Astrocyte (in vitro differentiated cells and primary cell): ENCODE results near the gene NPLOC4. TPM values are rescaled to one million over a fixed set of nuclear protein-coding genes. Genes with fewer than 3 reads are reported as not detected.

Source experiments
- DNase-seq: peaks from one replicate; pipeline ENCODE4 v3.0.0-alpha.2; 2010; ENCODE audit warnings: low read depth
- FAIRE-seq: peaks from 2 replicates; lab custom pipeline; 2011; peaks lifted over from hg19 to GRCh38; lab: Jason Lieb, UNC
- H2AFZ ChIP-seq: 2 replicates; pipeline ENCODE4 v1.6.0; 2012; ENCODE audit warnings: low read depth, low read length, inconsistent platforms
- H3K27ac ChIP-seq: 2 replicates; pipeline ENCODE4 v1.5.1; 2011; ENCODE audit warnings: low read depth, low read length, inconsistent platforms
- H3K27me3 ChIP-seq: 2 replicates; pipeline ENCODE4 v1.6.0; 2011; ENCODE audit warnings: low read length, inconsistent platforms; ENCODE audit not compliant: insufficient read depth
- H3K36me3 ChIP-seq: 2 replicates; pipeline ENCODE4 v1.5.1; 2011; ENCODE audit warnings: low read length, inconsistent platforms; ENCODE audit not compliant: insufficient read depth
- H3K4me1 ChIP-seq: 2 replicates; pipeline ENCODE4 v1.5.1; 2011; ENCODE audit warnings: low read length, inconsistent platforms; ENCODE audit not compliant: insufficient read depth
- H3K4me2 ChIP-seq: 2 replicates; pipeline ENCODE4 v1.6.0; 2012; ENCODE audit warnings: low read length, inconsistent platforms
- H3K4me3 ChIP-seq: 2 replicates; pipeline ENCODE4 v1.5.1; 2011; ENCODE audit warnings: low read depth, mild to moderate bottlenecking, low read length, inconsistent platforms; ENCODE audit not compliant: insufficient read depth
- H3K79me2 ChIP-seq: 2 replicates; pipeline ENCODE4 v1.6.0; 2012; ENCODE audit warnings: mild to moderate bottlenecking, low read length, inconsistent platforms; ENCODE audit not compliant: insufficient read depth
- H3K9ac ChIP-seq: 2 replicates; pipeline ENCODE4 v1.6.0; 2012; ENCODE audit warnings: mild to moderate bottlenecking, low read length, inconsistent platforms
- H3K9me3 ChIP-seq: 2 replicates; pipeline ENCODE4 v1.5.1; 2012; ENCODE audit warnings: low read depth, mild to moderate bottlenecking, low read length, inconsistent platforms; ENCODE audit not compliant: insufficient read depth
- H4K20me1 ChIP-seq: 2 replicates; pipeline ENCODE4 v1.6.0; 2012; ENCODE audit warnings: low read length, inconsistent platforms; ENCODE audit not compliant: insufficient read depth
- H3K27ac Mint-ChIP-seq: one replicate; pipeline ENCODE4 v1.8.0; 2021; ENCODE audit warnings: mild to moderate bottlenecking, mixed read lengths; ENCODE audit not compliant: unreplicated experiment
- H3K27me3 Mint-ChIP-seq: one replicate; pipeline ENCODE4 v1.8.0; 2021; ENCODE audit warnings: low read depth, mixed read lengths; ENCODE audit not compliant: unreplicated experiment
- H3K36me3 Mint-ChIP-seq: one replicate; pipeline ENCODE4 v1.8.0; 2021; ENCODE audit warnings: low read depth, mixed read lengths; ENCODE audit not compliant: unreplicated experiment
- H3K4me1 Mint-ChIP-seq: one replicate; pipeline ENCODE4 v1.8.0; 2021; ENCODE audit warnings: low read depth, mixed read lengths; ENCODE audit not compliant: unreplicated experiment
- H3K4me3 Mint-ChIP-seq: one replicate; pipeline ENCODE4 v1.8.0; 2021; ENCODE audit warnings: mild to moderate bottlenecking, moderate library complexity, mixed read lengths; ENCODE audit not compliant: unreplicated experiment
- H3K9me3 Mint-ChIP-seq: one replicate; pipeline ENCODE4 v1.8.0; 2021; ENCODE audit warnings: mild to moderate bottlenecking, mixed read lengths; ENCODE audit not compliant: unreplicated experiment
- CTCF ChIP-seq: IDR thresholded peaks from 2 replicates; pipeline ENCODE4 v1.5.1; 2011; ENCODE audit warnings: low read depth, mild to moderate bottlenecking, inconsistent platforms, low read length, moderate library complexity; ENCODE audit not compliant: insufficient read depth
- EZH2 ChIP-seq: IDR thresholded peaks from 2 replicates; pipeline ENCODE4 v1.6.1; 2012; ENCODE audit warnings: mild to moderate bottlenecking, low read length, inconsistent platforms; ENCODE audit not compliant: insufficient read depth
- total RNA-seq: library from RNA; stranded (reverse); gene quantifications from 2 replicates; pipeline ENCODE4 v1.2.1, GENCODE V29; 2021

The NPLOC4 gene
- total RNA-seq, 1 donor from 2014 or later: 125 TPM

- H3K27ac Mint-ChIP-seq: peak overlapping the region; percentile 90
- Histone ChIP-seq H3K9ac (peak overlapping the region; percentile 1), H3K4me2 (peak overlapping the region; percentile 90), H3K27me3 (peaks cover 2% of the 10 kb centered on the region), H3K9me3 (no peaks in the 10 kb centered on the region), H3K4me3 (peak overlapping the region; percentile 44), H3K36me3 (no peaks in the 10 kb centered on the region), H3K79me2 (peaks cover 50% of the 10 kb centered on the region), H3K27ac (no peak overlapping the region), H2AFZ (no peak overlapping the region), H3K4me1 (peaks cover 51% of the 10 kb centered on the region), H4K20me1 (peaks cover 46% of the 10 kb centered on the region)
- H3K4me1 Mint-ChIP-seq: peaks cover 14% of the 10 kb centered on the region
- peak overlapping the region; percentile 82 for H3K4me3 Mint-ChIP-seq
- no peak for DNase-seq
- FAIRE-seq: no peak
- TF ChIP-seq CTCF (no peak), EZH2 (no peak)
- no peaks in the 10 kb centered on the region for H3K36me3 Mint-ChIP-seq
- no peaks in the 10 kb centered on the region for H3K9me3 Mint-ChIP-seq
- H3K27me3 Mint-ChIP-seq: no peaks in the 10 kb centered on the region
Measured at GRCh38 chr17:81518113-81518784, 118.7 kb downstream of the NPLOC4 start.

DNA sequence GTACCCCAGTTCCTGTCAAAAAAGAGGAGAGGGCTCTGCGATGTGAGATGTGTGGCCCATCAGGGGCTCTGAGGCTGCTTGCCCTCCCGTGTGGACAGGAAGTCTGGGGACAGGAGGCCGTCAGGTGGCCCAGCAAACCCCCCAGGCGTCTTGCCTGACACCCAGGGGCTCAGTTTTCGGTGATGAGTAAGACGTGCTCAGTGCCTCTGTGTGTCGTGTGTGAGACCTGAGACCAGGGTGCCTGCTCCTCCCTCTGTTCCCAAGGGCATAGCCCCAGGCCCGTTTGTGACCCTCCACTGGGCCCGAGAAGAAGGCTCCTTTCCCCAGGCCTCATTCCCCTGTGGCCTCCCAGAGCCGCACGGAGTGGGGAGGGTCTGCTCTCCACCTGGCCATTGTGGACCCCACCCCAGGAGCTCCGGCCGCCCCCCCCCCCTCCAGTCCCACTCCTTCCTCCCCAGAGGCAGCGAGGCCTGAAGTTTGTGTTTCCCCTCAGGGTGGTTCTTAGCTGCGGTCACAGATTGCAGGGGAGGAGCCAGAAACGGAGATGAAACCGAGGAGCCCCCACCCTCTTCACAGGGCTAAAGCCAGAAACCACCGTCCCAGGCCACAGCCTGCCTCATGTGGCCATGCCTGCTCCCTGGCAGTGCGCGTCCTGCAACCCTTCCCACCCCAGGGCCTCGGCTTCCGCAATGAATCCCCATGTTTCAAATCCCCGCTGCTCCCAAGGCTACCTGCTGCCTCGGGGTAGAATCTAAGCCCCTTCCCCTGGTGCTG lies 119.4 kb downstream of the NPLOC4 start:
- TF ChIP-seq CTCF (no peak), EZH2 (no peak)
- H3K9me3 Mint-ChIP-seq: no peaks in the 10 kb centered on the region
- H3K27me3 Mint-ChIP-seq: no peaks in the 10 kb centered on the region
- no peak overlapping the region for H2AFZ ChIP-seq
- peak overlapping the region; percentile 90 for H3K4me2 ChIP-seq
- FAIRE-seq (no peak), DNase-seq (no peak)
- peaks cover 55% of the 10 kb centered on the region for H3K79me2 ChIP-seq
- H3K4me1 Mint-ChIP-seq: peaks cover 14% of the 10 kb centered on the region
- no peaks in the 10 kb centered on the region for H3K9me3 ChIP-seq
- no peak overlapping the region for H3K27ac ChIP-seq
- H3K27me3 ChIP-seq: peaks cover 2% of the 10 kb centered on the region
- no peaks in the 10 kb centered on the region for H3K36me3 ChIP-seq
- peak overlapping the region; percentile 90 for H3K27ac Mint-ChIP-seq
- peaks cover 51% of the 10 kb centered on the region for H3K4me1 ChIP-seq
- H3K9ac ChIP-seq: peak overlapping the region; percentile 85
- peak overlapping the region; percentile 29 for H3K4me3 ChIP-seq
- no peaks in the 10 kb centered on the region for H3K36me3 Mint-ChIP-seq
- H4K20me1 ChIP-seq: peaks cover 43% of the 10 kb centered on the region
- peak overlapping the region; percentile 82 for H3K4me3 Mint-ChIP-seq

DNA sequence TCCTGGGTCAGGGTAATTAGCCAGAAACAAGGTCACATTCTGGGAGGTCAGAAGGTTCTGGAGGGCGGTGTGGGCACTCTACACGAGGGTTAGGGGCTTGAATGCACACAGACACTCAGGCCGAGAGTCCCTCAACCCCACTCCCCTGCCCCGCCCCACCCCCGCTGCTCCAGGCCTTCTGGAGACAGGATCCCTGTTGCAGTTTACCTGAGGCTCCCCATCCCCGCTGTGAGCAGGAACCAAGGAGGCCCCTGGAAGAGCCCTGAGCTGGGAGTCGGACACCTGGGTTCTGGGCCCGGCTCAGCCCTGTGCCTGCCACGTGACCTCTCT lies 119.9 kb downstream of the NPLOC4 start:
- H3K9ac ChIP-seq: peak overlapping the region; percentile 85
- TF ChIP-seq EZH2: no peak
- TF ChIP-seq CTCF: no peak
- H3K36me3 ChIP-seq: no peaks in the 10 kb centered on the region
- peaks cover 51% of the 10 kb centered on the region for H3K4me1 ChIP-seq
- no peaks in the 10 kb centered on the region for H3K27me3 Mint-ChIP-seq
- H3K79me2 ChIP-seq: peaks cover 61% of the 10 kb centered on the region
- H3K27ac ChIP-seq: no peak overlapping the region
- no peaks in the 10 kb centered on the region for H3K36me3 Mint-ChIP-seq
- H4K20me1 ChIP-seq: peaks cover 45% of the 10 kb centered on the region
- peak overlapping the region; percentile 90 for H3K4me3 Mint-ChIP-seq
- H3K4me2 ChIP-seq: peak overlapping the region; percentile 90
- DNase-seq (no peak), FAIRE-seq (no peak)
- H3K4me1 Mint-ChIP-seq: peaks cover 14% of the 10 kb centered on the region
- peak overlapping the region; percentile 85 for H3K27ac Mint-ChIP-seq
- no peaks in the 10 kb centered on the region for H3K27me3 ChIP-seq
- no peak overlapping the region for H2AFZ ChIP-seq
- H3K4me3 ChIP-seq: peak overlapping the region; percentile 76
- H3K9me3 ChIP-seq: no peaks in the 10 kb centered on the region
- no peaks in the 10 kb centered on the region for H3K9me3 Mint-ChIP-seq
